ENCODE data around the gene TMPRSS9.
"Not testable (repeated sequence)": the region's sequence is repeated elsewhere in the genome, so short reads cannot be mapped to it uniquely, and the experiment has no call there.

TMPRSS9 gene

GRCh38 chr19:2468596-2468995, 108.5 kb downstream of the TMPRSS9 start:
- DNase-seq: no peak

GRCh38 chr19:2469102-2469914, 109.2 kb downstream of the TMPRSS9 start:
- no peak for DNase-seq

- not testable (repeated sequence) for DNase-seq
Measured at GRCh38 chr19:2469915-2470200, 109.8 kb downstream of the TMPRSS9 start.

- no peak for DNase-seq
Measured at GRCh38 chr19:2474232-2475017, 114.4 kb downstream of the TMPRSS9 start.

GRCh38 chr19:2475018-2475701, 115.1 kb downstream of the TMPRSS9 start:
- DNase-seq: no peak

All from NCI-H510A (cell line).